Measurements from ENCODE around the gene STK33.

DNA sequence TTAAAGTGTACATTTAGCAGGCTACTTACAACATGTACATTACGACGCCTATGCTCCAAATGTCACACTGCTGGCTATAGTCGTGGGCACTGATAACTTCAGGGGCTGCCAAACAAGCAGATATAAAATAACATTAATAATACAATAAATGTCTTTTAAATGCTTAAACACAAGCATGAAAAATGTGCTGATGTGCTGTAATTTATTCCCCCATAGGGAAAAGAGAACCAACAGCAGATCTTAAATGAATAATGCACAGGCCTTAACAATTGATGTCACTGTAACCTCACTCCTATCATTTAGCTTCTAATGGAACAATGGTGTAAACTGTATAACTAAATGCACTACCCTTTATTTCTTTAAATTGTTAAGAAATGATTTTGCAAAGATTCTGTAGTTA, 153.4 kb downstream of the STK33 start:
- no peak for TF ChIP-seq EZH2 (IDR thresholded peaks at IDR 0.05; ENCODE audit: low read depth)
- TF ChIP-seq, protein P1, sequence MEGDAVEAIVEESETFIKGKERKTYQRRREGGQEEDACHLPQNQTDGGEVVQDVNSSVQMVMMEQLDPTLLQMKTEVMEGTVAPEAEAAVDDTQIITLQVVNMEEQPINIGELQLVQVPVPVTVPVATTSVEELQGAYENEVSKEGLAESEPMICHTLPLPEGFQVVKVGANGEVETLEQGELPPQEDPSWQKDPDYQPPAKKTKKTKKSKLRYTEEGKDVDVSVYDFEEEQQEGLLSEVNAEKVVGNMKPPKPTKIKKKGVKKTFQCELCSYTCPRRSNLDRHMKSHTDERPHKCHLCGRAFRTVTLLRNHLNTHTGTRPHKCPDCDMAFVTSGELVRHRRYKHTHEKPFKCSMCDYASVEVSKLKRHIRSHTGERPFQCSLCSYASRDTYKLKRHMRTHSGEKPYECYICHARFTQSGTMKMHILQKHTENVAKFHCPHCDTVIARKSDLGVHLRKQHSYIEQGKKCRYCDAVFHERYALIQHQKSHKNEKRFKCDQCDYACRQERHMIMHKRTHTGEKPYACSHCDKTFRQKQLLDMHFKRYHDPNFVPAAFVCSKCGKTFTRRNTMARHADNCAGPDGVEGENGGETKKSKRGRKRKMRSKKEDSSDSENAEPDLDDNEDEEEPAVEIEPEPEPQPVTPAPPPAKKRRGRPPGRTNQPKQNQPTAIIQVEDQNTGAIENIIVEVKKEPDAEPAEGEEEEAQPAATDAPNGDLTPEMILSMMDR (conservative IDR thresholded peaks at IDR 0.05), result no peak
